ENCODE results near the gene HNF4A.

- no peak for TF ChIP-seq FOXK2 (IDR thresholded peaks at IDR 0.05)
- TF ChIP-seq LEF1 (IDR thresholded peaks at IDR 0.05; ENCODE audit: borderline replicate concordance), result no peak
- TF ChIP-seq PKNOX1 (IDR thresholded peaks at IDR 0.05), result no peak
- no peak for TF ChIP-seq SP1 (IDR thresholded peaks at IDR 0.05)
- no peak for TF ChIP-seq FOXM1 (IDR thresholded peaks at IDR 0.05; ENCODE audit: borderline replicate concordance)
- no peak for TF ChIP-seq ARNT (IDR thresholded peaks at IDR 0.05)
- TF ChIP-seq NFRKB (IDR thresholded peaks at IDR 0.05), result no peak
- TF ChIP-seq TARDBP (IDR thresholded peaks at IDR 0.05), result no peak
- no peak for TF ChIP-seq ZNF384 (IDR thresholded peaks at IDR 0.05)
- no peak for TF ChIP-seq L3MBTL2 (conservative IDR thresholded peaks at IDR 0.05)
- no peak for TF ChIP-seq SUZ12 (IDR thresholded peaks at IDR 0.05)
Observed at GRCh38 chr20:44450281-44450889, 94.9 kb downstream of the HNF4A start.
